ENCODE results near the gene CNTNAP5. TPM values are rescaled to one million over a fixed set of nuclear protein-coding genes. Genes with fewer than 3 reads are reported as not detected.

Gene CNTNAP5
- 0.10 TPM for total RNA-seq

GRCh38 chr2:124025171-124025580, at the start of gene CNTNAP5:
TSS of gene CNTNAP5 (plus strand) at chr2:124025287. CDS start at chr2:124025651, 364 bp downstream.
- peak; percentile 28 for DNase-seq

- no peak for DNase-seq
These were observed 48.9 kb upstream of the CNTNAP5 start for GRCh38 chr2:123976054-123976648.

GRCh38 chr2:123993728-123994323, 31.3 kb upstream of the CNTNAP5 start:
- DNase-seq = no peak

- DNase-seq = no peak
These were observed 25.4 kb upstream of the CNTNAP5 start for GRCh38 chr2:123999681-124000080.

GRCh38 chr2:124001696-124002430, 23.2 kb upstream of the CNTNAP5 start:
- DNase-seq = no peak

GRCh38 chr2:124018890-124019289, 6.2 kb upstream of the CNTNAP5 start:
- DNase-seq = no peak

- DNase-seq = no peak
These were observed 421 bp upstream of the CNTNAP5 start for GRCh38 chr2:124024561-124025170.

GRCh38 chr2:124025891-124026434, 876 bp downstream of the CNTNAP5 start:
- DNase-seq = no peak

- DNase-seq = no peak
These were observed 1.4 kb downstream of the CNTNAP5 start for GRCh38 chr2:124026503-124026902.

- DNase-seq = no peak
These were observed 2.1 kb downstream of the CNTNAP5 start for GRCh38 chr2:124027182-124027581.

GRCh38 chr2:124032799-124033198, 7.7 kb downstream of the CNTNAP5 start:
- no peak for DNase-seq

- no peak for DNase-seq
These were observed 9.2 kb downstream of the CNTNAP5 start for GRCh38 chr2:124034265-124034664.

GRCh38 chr2:124035001-124035400, 9.9 kb downstream of the CNTNAP5 start:
- no peak for DNase-seq

GRCh38 chr2:124039032-124039431, 13.9 kb downstream of the CNTNAP5 start:
- no peak for DNase-seq

GRCh38 chr2:124039762-124040291, 14.7 kb downstream of the CNTNAP5 start:
- no peak for DNase-seq

- DNase-seq = no peak
These were observed 20.8 kb downstream of the CNTNAP5 start for GRCh38 chr2:124045894-124046293.

- DNase-seq = no peak
These were observed 21.2 kb downstream of the CNTNAP5 start for GRCh38 chr2:124046332-124046731.

- DNase-seq = no peak
These were observed 23.0 kb downstream of the CNTNAP5 start for GRCh38 chr2:124048102-124048501.

GRCh38 chr2:124048664-124049063, 23.6 kb downstream of the CNTNAP5 start:
- no peak for DNase-seq

- no peak for DNase-seq
These were observed 24.0 kb downstream of the CNTNAP5 start for GRCh38 chr2:124049136-124049535.

- DNase-seq = no peak
These were observed 25.9 kb downstream of the CNTNAP5 start for GRCh38 chr2:124050833-124051497.

- DNase-seq = no peak
These were observed 28.7 kb downstream of the CNTNAP5 start for GRCh38 chr2:124053796-124054195.

Measured in skin of body (tissue), 2 donors.